Mesenteric fat pad (tissue), 1 donor: Measurements from ENCODE around the gene TBP. TPM values are rescaled to one million over a fixed set of nuclear protein-coding genes. Genes with fewer than 3 reads are reported as not detected.
A peak's percentile ranks its signal among the peaks of the same experiment; 100 is the strongest.

Experiments used
- DNase-seq: peaks from one replicate; pipeline ENCODE4 v3.0.0-alpha.2; 2020; ENCODE audit warnings: low spot score
- total RNA-seq: library from RNA; stranded (reverse); fragmentation: NEBNext Ultra II Directional; extraction: Animal tissue kit (Norgen Biotek cat#: 25700); gene quantifications from one replicate; pipeline ENCODE4 v1.2.1, GENCODE V29; 2021
- donor health status: DM: yes; HTN: yes; CAD: no.

Gene TBP
- total RNA-seq, 1 donor from 2014 or later, result 10.6 TPM

GRCh38 chr6:170533792-170534191, 20.4 kb upstream of the TBP start:
- no peak for DNase-seq

GRCh38 chr6:170535004-170535403, 19.2 kb upstream of the TBP start:
- no peak for DNase-seq

- no peak for DNase-seq
Observed at GRCh38 chr6:170536671-170537070, 17.5 kb upstream of the TBP start.

- DNase-seq, result no peak
Observed at GRCh38 chr6:170537329-170537728, 16.8 kb upstream of the TBP start.

- DNase-seq, result no peak
Observed at GRCh38 chr6:170542031-170542719, 12.0 kb upstream of the TBP start.

GRCh38 chr6:170545405-170545804, 8.8 kb upstream of the TBP start:
- no peak for DNase-seq

- peak; percentile 96 for DNase-seq
Observed at GRCh38 chr6:170552765-170553533, 1.2 kb upstream of the TBP start, which contains the start of gene PSMB1. PSMB1 (minus strand) TSS chr6:170553307; CDS start chr6:170553242, 65 bp downstream.

GRCh38 chr6:170553534-170554012, 596 bp upstream of the TBP start:
- no peak for DNase-seq

- DNase-seq, result no peak
Observed at GRCh38 chr6:170554796-170555137, 598 bp downstream of the TBP start.

GRCh38 chr6:170555305-170555704, 1.1 kb downstream of the TBP start:
- no peak for DNase-seq

- no peak for DNase-seq
Observed at GRCh38 chr6:170561555-170561954, 7.4 kb downstream of the TBP start.

- no peak for DNase-seq
Observed at GRCh38 chr6:170564936-170565530, 10.9 kb downstream of the TBP start.

GRCh38 chr6:170572704-170573466, 18.7 kb downstream of the TBP start:
- DNase-seq, result no peak

GRCh38 chr6:170575250-170575649, 21.1 kb downstream of the TBP start:
- no peak for DNase-seq

GRCh38 chr6:170578909-170579308, 24.7 kb downstream of the TBP start:
- DNase-seq, result no peak

- DNase-seq, result no peak
Observed at GRCh38 chr6:170583756-170584180, 29.6 kb downstream of the TBP start.

GRCh38 chr6:170584181-170584953, 30.2 kb downstream of the TBP start, which contains the start of gene PDCD2:
PDCD2 (minus strand) TSS chr6:170584637; CDS start chr6:170584581, 56 bp downstream.
- peak; percentile 98 for DNase-seq

- no peak for DNase-seq
Observed at GRCh38 chr6:170584954-170585498, 30.9 kb downstream of the TBP start.

- no peak for DNase-seq
Observed at GRCh38 chr6:170590725-170591124, 36.6 kb downstream of the TBP start.

GRCh38 chr6:170596426-170596825, 42.3 kb downstream of the TBP start:
- no peak for DNase-seq
